ENCODE results near the gene RASA4. TPM values are rescaled to one million over a fixed set of nuclear protein-coding genes. Genes with fewer than 3 reads are reported as not detected.

RASA4 gene
- total RNA-seq, 1 donor from 2014 or later: 18.9 TPM

Other genes with a start within 250 kb of the RASA4 start
- 38.3 and 41.9 TPM in 2 replicates for gene PRKRIP1, start 220.4 kb downstream of the RASA4 start, total RNA-seq
- 48.5 and 51.3 TPM in 2 replicates for gene ORAI2, start 183.2 kb downstream of the RASA4 start, total RNA-seq
- gene ALKBH4, start 151.9 kb downstream of the RASA4 start, total RNA-seq: 16.9 and 20.6 TPM in 2 replicates
- 36.7 and 43.2 TPM in 2 replicates for gene LRWD1, start 151.8 kb downstream of the RASA4 start, total RNA-seq
- gene POLR2J, start 137.8 kb downstream of the RASA4 start, total RNA-seq: 61.1 and 62.1 TPM in 2 replicates
- 4.5 and 7.2 TPM in 2 replicates for gene RASA4B, start 99.0 kb downstream of the RASA4 start, total RNA-seq
- 6.7 and 8.6 TPM in 2 replicates for gene UPK3BL2, start 73.1 kb downstream of the RASA4 start, total RNA-seq
- not detected in 2 replicates for gene SPDYE2, start 65.5 kb downstream of the RASA4 start, total RNA-seq
- gene POLR2J3, start 44.2 kb downstream of the RASA4 start, total RNA-seq: 24.2 and 27.6 TPM in 2 replicates
- 14.5 and 17.3 TPM in 2 replicates for gene UPK3BL1, start 26.0 kb upstream of the RASA4 start, total RNA-seq
- not detected in 2 replicates for gene SPDYE2B, start 33.6 kb upstream of the RASA4 start, total RNA-seq
- gene POLR2J2, start 54.9 kb upstream of the RASA4 start, total RNA-seq: 1.3 and 5.8 TPM in 2 replicates
- 7.7 and 9.0 TPM in 2 replicates for gene FAM185A, start 132.2 kb upstream of the RASA4 start, total RNA-seq

All from neural crest cell (in vitro differentiated cells).